Psoas muscle (tissue), 8 donors: ENCODE data around the gene RAD51B. TPM values are rescaled to one million over a fixed set of nuclear protein-coding genes. Genes with fewer than 3 reads are reported as not detected.
A peak's percentile ranks its signal among the peaks of the same experiment; 100 is the strongest.

Source experiments
- ATAC-seq, 4 donors: fragments of 200-7000 bp; cut with Tn5 transposase; one replicate each; pipeline ENCODE4 v1.9.1; 2020; ENCODE audit warnings: moderate library complexity in 3 of 4, mild to moderate bottlenecking in 2 of 4
- DNase-seq, 2 donors: peaks; one replicate each; pipeline ENCODE4 v3.0.0-alpha.2; 2020
- H3K27ac ChIP-seq: fragments of 200-600 bp; one replicate; pipeline ENCODE4 v1.8.0; 2022
- H3K27me3 ChIP-seq, 3 donors: fragments of 200-600 bp in 1 of 3; one replicate each; pipeline versions ENCODE4 v1.6.1 to v1.8.0; 2013 to 2022; ENCODE audit warnings: low read length in 2 of 3, mild to moderate bottlenecking in 2 of 3, moderate library complexity in 1 of 3; ENCODE audit not compliant: insufficient read depth in 3 of 3
- H3K36me3 ChIP-seq, 2 donors: fragments of 200-600 bp in 1 of 2; one replicate each; pipeline versions ENCODE4 v1.6.1 to v1.8.0; 2013 to 2022; ENCODE audit warnings: low read depth in 1 of 2, mild to moderate bottlenecking in 1 of 2, moderate library complexity in 1 of 2; ENCODE audit not compliant: insufficient read depth in 1 of 2
- H3K4me1 ChIP-seq: fragments of 200-600 bp; one replicate; pipeline ENCODE4 v1.8.0; 2022
- H3K4me3 ChIP-seq: fragments of 200-600 bp; one replicate; pipeline ENCODE4 v1.8.0; 2022; ENCODE audit warnings: mild to moderate bottlenecking
- H3K9me3 ChIP-seq: fragments of 200-600 bp; one replicate; pipeline ENCODE4 v1.8.0; 2022
- CTCF ChIP-seq: fragments of 200-600 bp; IDR thresholded peaks from one replicate; pipeline ENCODE4 v1.8.0; 2022; ENCODE audit warnings: antibody characterized with exemption
- WGBS, 3 donors: extraction: QIAGEN DNeasy Blood & Tissue Kit; methylation state at CpG; one replicate each; pipeline versions ENCODE4 v1.1.6 to v1.1.7; 2013; 5-methylcytosine and 5-hydroxymethylcytosine counted together
- intact Hi-C, 2 donors: fragments of 100-400 bp; cut with DNase I; formaldehyde crosslinking; loops; one replicate each; pipeline versions ENCODE4 v1.11.0 to v1.14.2; 2022
- polyA plus RNA-seq, 3 donors: library from polyadenylated mRNA; stranded (reverse); fragments of 200-250 nt; gene quantifications; one replicate each; pipeline ENCODE4 v1.2.3, GENCODE V29; 2013
- total RNA-seq, 4 donors: library from RNA; stranded (reverse); fragmentation: NEBNext Ultra II Directional in 2 of 4; extraction: Animal tissue kit (Norgen Biotek cat#: 25700) in 2 of 4; gene quantifications; one replicate each; pipeline versions ENCODE4 v1.2.1 to v1.2.4, GENCODE V29; 2021 to 2023
- donor health status: healthy with polysubstance abuse.
- donor health status: DM: no; HTN: no; CAD: no; lungs with moderate emphysema.
- donor health status: Bipolar disorder and iron deficiency.
- donor health status: healthy.
- donor health status: DM: yes; HTN: yes; CAD: no.
- donor health status: DM: no; HTN: no; CAD: no.
- donor health status: DM: no; HTN: no; CAD: no.
- donor health status: DM: yes; HTN: yes; CAD: no.

The RAD51B gene
- total and polyA plus RNA-seq, 7 donors, result 0.60 to 7.2 (median 2.2) TPM

GRCh38 chr14:68188174-68188573 is 368.6 kb downstream of the RAD51B start:
- Histone ChIP-seq H3K27ac (no peak overlapping the region), H3K4me1 (peaks cover 22% of the 10 kb centered on the region), H3K4me3 (no peak overlapping the region), H3K36me3 (no peaks in the 10 kb centered on the region), H3K9me3 (no peaks in the 10 kb centered on the region), H3K27me3 (no peaks in the 10 kb centered on the region)
- DNase-seq (no peak), ATAC-seq (no peak)
- 88 to 96% (median 96%) methylated on average over 1 of the region's 1 CpG for WGBS, 3 donors
- TF ChIP-seq CTCF, result no peak
- intact Hi-C loops, result no loop called here

GRCh38 chr14:68190032-68190431 is 370.5 kb downstream of the RAD51B start:
- 86 to 98% (median 89%) methylated on average over 1 of the region's 1 CpG for WGBS, 3 donors
- Histone ChIP-seq H3K27ac (no peak overlapping the region), H3K9me3 (no peaks in the 10 kb centered on the region), H3K4me1 (peaks cover 38% of the 10 kb centered on the region), H3K27me3 (no peaks in the 10 kb centered on the region), H3K4me3 (no peak overlapping the region), H3K36me3 (no peaks in the 10 kb centered on the region)
- no peak for ATAC-seq
- DNase-seq, result no peak
- intact Hi-C loops, result loop anchor here in 1 of 2 donors (5.0 kb wide), 2 partner anchors 57 to 357 kb away; no protein-coding TSS in a partner anchor
- TF ChIP-seq CTCF, result no peak

- Histone ChIP-seq H3K4me1 (peaks cover 44% of the 10 kb centered on the region), H3K27ac (peak overlapping the region; percentile 84), H3K9me3 (no peaks in the 10 kb centered on the region), H3K27me3 (no peaks in the 10 kb centered on the region), H3K4me3 (no peak overlapping the region), H3K36me3 (no peaks in the 10 kb centered on the region)
- intact Hi-C loops, result loop anchor here in 1 of 2 donors (2.0 to 5.0 kb wide), 3 partner anchors 55 to 356 kb away; no protein-coding TSS in a partner anchor
- no peak for TF ChIP-seq CTCF
- DNase-seq (no peak), ATAC-seq (peak; percentile 85 to 94 (median 94))
Observed at GRCh38 chr14:68191567-68192321, 372.2 kb downstream of the RAD51B start.

- Histone ChIP-seq H3K4me3 (no peak overlapping the region), H3K4me1 (peaks cover 48% of the 10 kb centered on the region), H3K9me3 (no peaks in the 10 kb centered on the region), H3K27ac (peak overlapping the region; percentile 84), H3K36me3 (no peaks in the 10 kb centered on the region), H3K27me3 (no peaks in the 10 kb centered on the region)
- ATAC-seq (no peak), DNase-seq (no peak)
- WGBS, 3 donors, result 52 to 80% (median 75%) methylated on average over 2 of the region's 2 CpGs
- intact Hi-C loops, result loop anchor here in 1 of 2 donors (2.0 to 5.0 kb wide), 3 partner anchors 54 to 354 kb away; no protein-coding TSS in a partner anchor
- no peak for TF ChIP-seq CTCF
Observed at GRCh38 chr14:68192935-68193334, 373.4 kb downstream of the RAD51B start.
